Right ventricle myocardium superior (tissue), 1 donor: Measurements from ENCODE around the gene FBXL14. TPM values are rescaled to one million over a fixed set of nuclear protein-coding genes. Genes with fewer than 3 reads are reported as not detected.

Source experiments
- ATAC-seq: fragments of 200-7000 bp; cut with Tn5 transposase; one replicate; pipeline ENCODE4 v1.9.1; 2020; ENCODE audit warnings: mild to moderate bottlenecking; ENCODE audit not compliant: poor library complexity
- DNase-seq: peaks from one replicate; pipeline ENCODE4 v3.0.0-alpha.2; 2020
- intact Hi-C: fragments of 100-400 bp; cut with DNase I; formaldehyde crosslinking; loops from one replicate; pipeline ENCODE4 v1.11.2; 2022
- total RNA-seq: library from RNA; stranded (reverse); fragmentation: NEBNext Ultra II Directional; extraction: Animal tissue kit (Norgen Biotek cat#: 25700); gene quantifications from one replicate; pipeline ENCODE4 v1.2.1, GENCODE V29; 2021
- donor health status: DM: no; HTN: yes; CAD: no; lungs with severe emphysema.

Gene FBXL14
- total RNA-seq, 1 donor from 2014 or later: 7.0 TPM

DNA sequence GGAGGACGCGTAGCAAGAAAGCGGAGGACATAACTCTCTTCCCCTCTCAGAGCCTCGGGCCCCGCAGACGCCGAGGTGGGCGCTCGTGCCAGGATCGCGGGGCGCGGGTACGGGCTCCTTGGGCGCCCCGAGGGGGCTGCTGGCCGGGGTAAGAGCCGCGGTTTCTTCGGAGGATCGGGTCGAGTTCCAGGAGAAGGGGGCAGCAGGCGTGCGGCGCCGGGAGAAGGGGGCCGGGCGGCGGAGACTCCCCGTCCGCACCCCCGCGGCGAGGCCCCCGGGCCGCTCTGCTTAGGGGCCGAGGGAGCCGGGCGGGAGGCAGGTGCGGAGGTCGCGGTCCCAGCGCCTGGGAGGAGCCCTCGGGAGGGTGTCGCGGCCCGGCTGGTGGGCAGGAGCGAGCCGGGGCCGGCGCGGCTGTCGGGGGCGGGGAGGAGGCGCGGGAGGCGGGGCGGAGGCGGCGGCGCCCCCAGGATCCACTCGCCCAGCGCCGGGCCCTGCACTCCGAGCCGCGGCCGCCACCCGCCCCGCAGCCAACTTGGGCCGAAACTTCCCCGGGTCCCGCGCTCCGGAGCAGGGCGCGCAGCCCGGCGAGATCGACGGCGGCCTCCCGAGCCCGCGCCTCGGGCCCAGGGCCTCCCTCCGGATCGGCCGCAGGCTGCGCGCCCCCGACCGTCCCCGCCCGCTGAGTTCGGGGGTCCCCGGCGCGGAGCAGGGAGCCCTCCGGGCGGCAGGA, 64.4 kb downstream of the FBXL14 start:
- intact Hi-C loops: no loop called here
- DNase-seq (peak; percentile 54), ATAC-seq (peak; percentile 69)

DNA sequence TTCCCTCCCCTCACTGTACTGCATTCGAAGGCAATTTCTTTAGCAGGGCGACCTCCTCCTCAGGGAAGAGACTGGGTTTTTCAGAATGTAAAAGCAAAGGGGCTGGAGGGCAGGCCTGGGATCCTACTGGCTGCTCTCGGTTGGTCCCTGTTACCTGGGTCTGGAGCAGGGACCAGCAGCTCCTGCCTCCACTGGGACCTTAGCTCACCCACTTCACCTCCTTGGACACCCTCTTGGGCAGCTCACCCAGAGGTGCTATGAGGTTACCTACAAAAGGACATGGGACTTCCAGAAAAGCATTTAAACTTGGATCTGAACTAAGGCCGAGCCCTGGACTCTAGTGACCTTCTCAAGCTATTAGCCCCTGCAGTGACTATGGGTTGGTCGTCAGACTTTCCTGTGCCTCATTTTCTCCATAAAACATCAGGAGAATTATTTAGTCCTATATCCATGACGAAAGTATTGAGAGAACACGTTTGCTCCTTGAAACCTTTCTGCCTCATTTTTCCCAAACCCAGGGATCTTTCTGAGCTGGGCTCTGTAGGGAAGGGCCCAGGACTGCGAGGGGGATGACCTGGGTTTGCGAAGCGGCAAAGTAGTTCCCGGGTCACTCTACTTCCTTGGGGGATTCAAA, 65.0 kb downstream of the FBXL14 start:
- DNase-seq: no peak
- intact Hi-C loops: no loop called here
- ATAC-seq: no peak

GRCh38 chr12:1528791-1529190, 65.6 kb downstream of the FBXL14 start:
- intact Hi-C loops: no loop called here
- no peak for DNase-seq
- ATAC-seq: no peak

DNA sequence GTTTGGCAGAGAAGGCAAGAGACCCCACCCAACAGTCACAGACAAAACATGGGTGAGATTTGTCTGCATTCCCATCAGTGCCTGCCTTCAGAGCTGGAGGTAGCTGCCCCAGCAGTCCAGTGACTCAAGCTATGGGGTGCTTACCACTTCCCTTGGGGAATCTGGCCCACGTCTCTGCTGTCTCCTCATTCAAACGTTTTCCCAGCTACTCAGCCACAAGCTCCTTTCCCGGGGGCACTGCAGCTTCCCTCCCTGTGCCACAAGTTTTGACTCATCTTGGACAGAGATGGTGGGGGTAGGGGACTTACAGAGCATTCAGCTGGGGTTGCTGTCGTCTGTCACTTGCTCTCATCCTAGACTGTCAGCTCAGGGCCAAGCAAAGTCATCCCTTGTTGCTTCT, 66.6 kb downstream of the FBXL14 start:
- ATAC-seq (no peak), DNase-seq (no peak)
- intact Hi-C loops: no loop called here

- DNase-seq (no peak), ATAC-seq (no peak)
- intact Hi-C loops: no loop called here
These were observed 68.5 kb downstream of the FBXL14 start for GRCh38 chr12:1525858-1526257.

GRCh38 chr12:1523558-1524050, 70.8 kb downstream of the FBXL14 start:
- no peak for ATAC-seq
- intact Hi-C loops: no loop called here
- no peak for DNase-seq

DNA sequence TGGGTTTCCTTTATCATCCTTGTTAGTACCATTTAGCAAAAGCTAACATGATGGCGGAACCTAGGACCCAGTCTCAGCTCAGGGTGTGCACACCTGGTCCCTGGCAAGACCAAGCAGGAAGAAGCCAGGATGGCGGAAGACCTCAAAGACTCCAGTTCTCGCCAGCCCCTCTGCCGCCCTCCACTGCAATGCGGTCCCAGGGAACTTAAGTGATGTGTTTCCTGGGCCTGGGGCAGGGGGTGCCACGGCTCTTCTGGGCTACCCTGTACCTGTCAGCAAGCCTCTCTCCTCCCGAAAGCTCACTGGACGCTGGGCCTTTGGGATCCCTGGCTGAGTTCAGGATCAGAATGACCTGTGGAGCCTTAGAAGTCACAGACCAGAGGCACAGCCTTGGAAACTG, 71.3 kb downstream of the FBXL14 start:
- ATAC-seq (no peak), DNase-seq (no peak)
- intact Hi-C loops: no loop called here

DNA sequence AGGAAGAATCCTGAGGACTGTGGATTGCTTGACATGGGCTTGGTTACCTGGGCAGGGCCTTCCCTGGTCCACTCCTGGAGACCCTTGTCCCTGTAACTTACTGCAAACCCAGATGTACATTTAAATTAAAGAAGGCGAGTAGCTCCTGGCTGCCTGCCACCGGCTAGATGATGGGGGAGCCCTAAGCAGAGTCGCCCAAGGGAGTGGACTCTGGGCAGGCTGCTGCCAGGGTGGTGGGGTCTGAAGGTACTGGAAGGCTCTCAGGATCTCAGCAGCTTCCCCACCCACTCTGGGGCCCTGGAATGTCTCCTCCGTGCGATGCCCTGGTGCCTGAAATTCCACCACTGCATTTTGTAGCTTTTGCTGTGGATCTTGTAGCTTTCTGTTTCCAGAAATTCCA, 74.7 kb downstream of the FBXL14 start:
- intact Hi-C loops: no loop called here
- DNase-seq (no peak), ATAC-seq (no peak)

DNA sequence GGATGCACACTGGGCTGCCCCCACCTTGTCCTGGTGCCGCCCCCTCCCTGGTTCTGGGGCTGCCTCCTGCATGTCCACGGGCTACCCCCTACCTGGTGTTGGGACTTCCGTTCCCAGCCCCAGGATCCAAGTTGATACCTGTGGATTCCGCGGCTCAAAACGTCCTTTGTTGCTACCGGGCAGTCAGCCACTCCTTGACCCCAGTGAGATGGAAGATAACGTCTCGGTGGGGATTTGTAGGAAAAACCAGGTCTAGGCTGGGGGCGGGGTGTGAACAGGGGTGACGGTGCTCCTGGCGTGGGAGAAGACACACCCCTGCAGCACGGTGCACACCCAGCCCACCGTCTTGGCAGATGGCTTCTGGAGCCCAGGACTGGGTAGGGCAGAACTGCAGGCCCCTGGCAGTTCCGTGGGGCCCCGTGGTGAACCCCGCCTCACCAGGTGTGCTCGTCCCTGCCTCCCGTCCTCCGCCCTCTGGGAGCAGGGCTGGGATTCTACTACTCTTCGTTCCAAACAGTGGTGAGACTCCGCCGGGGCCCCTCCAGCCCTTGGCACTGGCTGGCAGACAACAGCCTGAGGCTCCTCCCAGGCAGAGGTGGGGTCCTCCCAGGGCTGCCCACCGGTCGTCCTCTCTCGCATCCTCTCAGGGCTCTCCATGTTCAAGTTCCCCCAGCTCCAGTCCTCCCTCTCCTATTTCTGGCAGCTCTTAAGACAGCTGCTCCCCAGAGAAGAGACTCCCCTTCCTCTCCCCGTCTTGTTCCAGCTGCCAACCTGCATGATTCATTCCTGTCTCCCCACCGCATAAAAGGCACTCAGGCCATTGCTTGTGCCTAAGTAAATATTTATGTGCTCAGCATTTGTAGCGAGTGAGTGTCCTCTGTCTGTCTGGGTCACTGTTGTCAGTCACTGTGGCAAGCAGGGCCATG, 75.5 kb downstream of the FBXL14 start:
- intact Hi-C loops: no loop called here
- no peak for ATAC-seq
- no peak for DNase-seq

DNA sequence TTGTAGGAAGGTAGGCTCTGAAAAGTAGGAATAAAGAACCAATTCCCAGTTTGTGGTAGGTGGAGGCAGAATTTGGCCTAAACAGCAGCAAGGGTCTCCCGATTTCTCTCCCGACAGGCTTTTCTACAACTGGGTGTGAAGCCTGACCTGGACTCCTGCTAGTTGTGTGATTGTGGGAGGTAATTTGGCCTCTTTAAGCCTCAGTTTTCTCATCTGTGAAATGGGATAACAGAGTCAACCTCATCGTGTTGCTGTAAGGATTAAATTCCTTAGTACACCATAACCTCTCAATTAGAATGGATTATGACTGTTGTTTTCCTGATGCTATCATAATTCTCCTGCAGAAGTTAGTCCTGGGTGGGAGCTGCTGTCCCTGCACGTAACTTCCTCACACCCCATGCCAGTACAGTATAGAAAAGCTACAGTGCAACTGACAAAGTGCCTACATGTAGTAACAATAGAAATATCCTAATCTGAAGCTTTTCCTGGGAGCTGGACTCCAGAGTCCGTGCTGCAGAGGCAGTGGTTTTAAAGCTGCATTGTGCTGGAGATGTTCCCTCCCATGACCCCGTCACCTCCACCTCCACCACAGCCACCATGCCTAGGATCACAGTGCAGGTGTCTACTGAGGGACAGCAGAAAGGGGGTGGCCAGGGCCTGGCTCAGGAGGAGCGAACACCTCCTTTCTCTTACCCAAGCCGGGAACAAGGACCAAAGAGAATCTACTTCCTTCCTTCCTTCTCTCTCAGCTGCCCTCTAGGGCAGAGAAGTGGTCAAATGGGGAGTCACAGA, 76.5 kb downstream of the FBXL14 start:
- intact Hi-C loops: no loop called here
- no peak for ATAC-seq
- DNase-seq: no peak

GRCh38 chr12:1517007-1517406, 77.4 kb downstream of the FBXL14 start:
- no peak for ATAC-seq
- intact Hi-C loops: no loop called here
- DNase-seq: no peak

Other genes starting within 250 kb of the FBXL14 start
- 3.2 TPM for gene WNT5B, start 34.6 kb upstream of the FBXL14 start, total RNA-seq
- 30.8 TPM for gene ADIPOR2, start 96.5 kb upstream of the FBXL14 start, total RNA-seq
- not detected for gene LRTM2, start 226.0 kb upstream of the FBXL14 start, total RNA-seq